Measurements from ENCODE around the gene PRKD2.

PRKD2 gene

GRCh38 chr19:46660551-46661019 is 56.3 kb downstream of the PRKD2 start:
- no peak for DNase-seq (ENCODE audit: low read depth)

GRCh38 chr19:46660008-46660517 is 56.9 kb downstream of the PRKD2 start:
- DNase-seq (ENCODE audit: low read depth): no peak

- DNase-seq (ENCODE audit: low read depth): no peak
These were observed 57.5 kb downstream of the PRKD2 start for GRCh38 chr19:46659151-46660007.

- no peak for DNase-seq (ENCODE audit: low read depth)
These were observed 60.4 kb downstream of the PRKD2 start for GRCh38 chr19:46656541-46656940.

- no peak for DNase-seq (ENCODE audit: low read depth)
These were observed 62.2 kb downstream of the PRKD2 start for GRCh38 chr19:46654621-46655152.

- no peak for DNase-seq (ENCODE audit: low read depth)
These were observed 66.5 kb downstream of the PRKD2 start for GRCh38 chr19:46650445-46650844.

- no peak for DNase-seq (ENCODE audit: low read depth)
These were observed 67.7 kb downstream of the PRKD2 start for GRCh38 chr19:46648961-46649960.

GRCh38 chr19:46648060-46648960 is 68.6 kb downstream of the PRKD2 start:
- no peak for DNase-seq (ENCODE audit: low read depth)

GRCh38 chr19:46646402-46646801 is 70.5 kb downstream of the PRKD2 start:
- no peak for DNase-seq (ENCODE audit: low read depth)

GRCh38 chr19:46644720-46645119 is 72.2 kb downstream of the PRKD2 start:
- DNase-seq (ENCODE audit: low read depth): no peak

GRCh38 chr19:46640656-46641055 is 76.3 kb downstream of the PRKD2 start:
- DNase-seq (ENCODE audit: low read depth): no peak

- DNase-seq (ENCODE audit: low read depth): peak; percentile 72
These were observed 77.3 kb downstream of the PRKD2 start for GRCh38 chr19:46639358-46640182.

GRCh38 chr19:46637224-46637623 is 79.7 kb downstream of the PRKD2 start:
- no peak for DNase-seq (ENCODE audit: low read depth)

GRCh38 chr19:46635920-46636761 is 80.8 kb downstream of the PRKD2 start, which contains the start of gene GNG8:
Gene GNG8, minus strand, starts transcription at chr19:46636202. Its CDS starts 1,520 bp downstream, at chr19:46634682.
- no peak for DNase-seq (ENCODE audit: low read depth)

- DNase-seq (ENCODE audit: low read depth): no peak
These were observed 82.2 kb downstream of the PRKD2 start for GRCh38 chr19:46634656-46635218.

GRCh38 chr19:46634045-46634655 is 82.8 kb downstream of the PRKD2 start:
- peak; percentile 54 for DNase-seq (ENCODE audit: low read depth)

GRCh38 chr19:46633130-46633529 is 83.8 kb downstream of the PRKD2 start:
- no peak for DNase-seq (ENCODE audit: low read depth)

GRCh38 chr19:46631481-46631880 is 85.4 kb downstream of the PRKD2 start:
- peak; percentile 67 for DNase-seq (ENCODE audit: low read depth)

Data from GM04504 (cell line).